ENCODE data around the gene SLC6A17. TPM values are rescaled to one million over a fixed set of nuclear protein-coding genes. Genes with fewer than 3 reads are reported as not detected.

SLC6A17 gene
- total RNA-seq, 1 experiment from 2014 or later, result 0.24 TPM

GRCh38 chr1:110218137-110218536, 67.8 kb downstream of the SLC6A17 start:
- Mint-ChIP-seq H3K4me1 (peaks cover 22% of the 10 kb centered on the region), H3K4me3 (no peak overlapping the region), H3K27ac (no peak overlapping the region), H3K27me3 (ENCODE audit: low read depth) (no peaks in the 10 kb centered on the region), H3K9me3 (no peaks in the 10 kb centered on the region), H3K36me3 (peaks cover 5% of the 10 kb centered on the region; the same call in 1 of the 2 replicates)
- DNase-seq (ENCODE audit: low spot score) (no peak), ATAC-seq (no peak)
- ChIA-PET POLR2A (no interaction called here), CTCF (interaction anchor here (1.0 to 1.1 kb wide), 2 partner anchors 10 to 547 kb away, joined by 3 to 5 read pairs; no protein-coding TSS in a partner anchor)
- TF ChIP-seq ZNF416 (CRISPR knock-in tag; IDR thresholded peaks at IDR 0.05), result no peak

- peaks cover 16% of the 10 kb centered on the region for H3K4me1 Mint-ChIP-seq
- DNase-seq (ENCODE audit: low spot score) (no peak), ATAC-seq (peak; percentile 60)
- H3K27me3 Mint-ChIP-seq (ENCODE audit: low read depth), result no peaks in the 10 kb centered on the region
- no peak overlapping the region for H3K4me3 Mint-ChIP-seq
- H3K36me3 Mint-ChIP-seq, result peaks cover 11% of the 10 kb centered on the region
- no peaks in the 10 kb centered on the region for H3K9me3 Mint-ChIP-seq
- POLR2A ChIA-PET, result no interaction called here
- CTCF ChIA-PET, result interaction anchor here (0.9 to 1.9 kb wide), 5 partner anchors 9 to 546 kb away, joined by 3 to 13 read pairs (median 5); partner anchors contain the start of gene KCNC4
- no peak overlapping the region for H3K27ac Mint-ChIP-seq
- no peak for TF ChIP-seq ETV6 (CRISPR knock-in tag; IDR thresholded peaks at IDR 0.05)
- no peak for TF ChIP-seq CBFB (CRISPR knock-in tag; IDR thresholded peaks at IDR 0.05; ENCODE audit: low read depth)
- no peak for TF ChIP-seq NFATC4 (CRISPR knock-in tag; IDR thresholded peaks at IDR 0.05)
- TF ChIP-seq NFE2L1 (CRISPR knock-in tag; IDR thresholded peaks at IDR 0.05), result no peak
- TF ChIP-seq ZBTB21 (CRISPR knock-in tag; IDR thresholded peaks at IDR 0.05; ENCODE audit: borderline replicate concordance), result no peak
- TF ChIP-seq TEAD1 (CRISPR knock-in tag; IDR thresholded peaks at IDR 0.05), result no peak
- TF ChIP-seq SOX15 (CRISPR knock-in tag; IDR thresholded peaks at IDR 0.05), result no peak
- no peak for TF ChIP-seq NR1H2 (CRISPR knock-in tag; IDR thresholded peaks at IDR 0.05)
- TF ChIP-seq CREM (CRISPR knock-in tag; IDR thresholded peaks at IDR 0.05), result no peak
- TF ChIP-seq ZNF396 (CRISPR knock-in tag; IDR thresholded peaks at IDR 0.05; ENCODE audit: borderline replicate concordance), result no peak
- no peak for TF ChIP-seq ZNF512 (CRISPR knock-in tag; IDR thresholded peaks at IDR 0.05; ENCODE audit: borderline replicate concordance)
- TF ChIP-seq TCF7 (CRISPR knock-in tag; IDR thresholded peaks at IDR 0.05; ENCODE audit: low read depth), result no peak
- TF ChIP-seq CREB1 (CRISPR knock-in tag; IDR thresholded peaks at IDR 0.05), result no peak
- no peak for TF ChIP-seq CDX4 (CRISPR knock-in tag; IDR thresholded peaks at IDR 0.05; ENCODE audit: borderline replicate concordance)
- no peak for TF ChIP-seq ZNF317 (CRISPR knock-in tag; IDR thresholded peaks at IDR 0.05; ENCODE audit: borderline replicate concordance, low read depth)
- no peak for TF ChIP-seq E2F5 (CRISPR knock-in tag; IDR thresholded peaks at IDR 0.05)
- TF ChIP-seq GABPB1 (CRISPR knock-in tag; IDR thresholded peaks at IDR 0.05), result no peak
- no peak for TF ChIP-seq JUN (CRISPR knock-in tag; IDR thresholded peaks at IDR 0.05)
Measured at GRCh38 chr1:110218739-110219138, 68.4 kb downstream of the SLC6A17 start.

GRCh38 chr1:110220324-110220723, 70.0 kb downstream of the SLC6A17 start:
- CTCF ChIA-PET, result interaction anchor here (1.8 to 1.9 kb wide), 2 partner anchors 12 to 93 kb away, joined by 10 to 13 read pairs; no protein-coding TSS in a partner anchor
- H3K4me1 Mint-ChIP-seq, result peaks cover 14% of the 10 kb centered on the region
- POLR2A ChIA-PET, result no interaction called here
- no peaks in the 10 kb centered on the region for H3K27me3 Mint-ChIP-seq (ENCODE audit: low read depth)
- no peaks in the 10 kb centered on the region for H3K9me3 Mint-ChIP-seq
- peaks cover 18% of the 10 kb centered on the region for H3K36me3 Mint-ChIP-seq
- no peak overlapping the region for H3K4me3 Mint-ChIP-seq
- H3K27ac Mint-ChIP-seq, result no peak overlapping the region
- no peak for DNase-seq (ENCODE audit: low spot score)
- no peak for ATAC-seq
- TF ChIP-seq OVOL2 (CRISPR knock-in tag; IDR thresholded peaks at IDR 0.05; ENCODE audit: borderline replicate concordance), result no peak
- no peak for TF ChIP-seq RELA (CRISPR knock-in tag; IDR thresholded peaks at IDR 0.05; ENCODE audit: borderline replicate concordance)
- no peak for TF ChIP-seq ZNF671 (CRISPR knock-in tag; IDR thresholded peaks at IDR 0.05)
- TF ChIP-seq ATF1 (CRISPR knock-in tag; IDR thresholded peaks at IDR 0.05), result no peak
- no peak for TF ChIP-seq CREM (CRISPR knock-in tag; IDR thresholded peaks at IDR 0.05)
- TF ChIP-seq GTF2I (CRISPR knock-in tag; conservative IDR thresholded peaks at IDR 0.05), result no peak
- no peak for TF ChIP-seq IRF1 (CRISPR knock-in tag; IDR thresholded peaks at IDR 0.05)
- no peak for TF ChIP-seq GRHL2 (CRISPR knock-in tag; IDR thresholded peaks at IDR 0.05; ENCODE audit: insufficient replicate concordance, severe bottlenecking)
- no peak for TF ChIP-seq ZNF396 (CRISPR knock-in tag; IDR thresholded peaks at IDR 0.05; ENCODE audit: borderline replicate concordance)
- TF ChIP-seq FOXP4 (CRISPR knock-in tag; IDR thresholded peaks at IDR 0.05), result no peak
- no peak for TF ChIP-seq NFYB (CRISPR knock-in tag; conservative IDR thresholded peaks at IDR 0.05; ENCODE audit: low read depth)
